Adrenal gland (tissue), 12 donors: ENCODE measurements around the gene GAGE10. TPM values are rescaled to one million over a fixed set of nuclear protein-coding genes. Genes with fewer than 3 reads are reported as not detected.
"Not testable (repeated sequence)": the region's sequence is repeated elsewhere in the genome, so short reads cannot be mapped to it uniquely, and the experiment has no call there.

Experiments
- DNase-seq, 7 donors: peaks; one replicate each; pipeline ENCODE4 v3.0.0-alpha.2; 2019 to 2020
- H3K27ac ChIP-seq, 5 donors: fragments of 200-600 bp; sonication (generic) in 4 of 5; 1 replicate in 3 of 5; 2 replicates in 2 of 5; pipeline versions ENCODE4 v1.5.1 to v1.8.0; 2016 to 2020; ENCODE audit warnings: mild to moderate bottlenecking in 1 of 5
- H3K27me3 ChIP-seq: fragments of 200-600 bp; 2 replicates; pipeline ENCODE4 v1.8.0; 2021
- H3K36me3 ChIP-seq, 2 donors: fragments of 200-600 bp; replicated peaks in 1 of 2; 1 replicate in 1 of 2; 2 replicates in 1 of 2; pipeline versions ENCODE4 v1.5.1 to v1.8.0; 2018 to 2022
- H3K4me1 ChIP-seq, 2 donors: fragments of 200-600 bp; replicated peaks in 1 of 2; 1 replicate in 1 of 2; 2 replicates in 1 of 2; pipeline versions ENCODE4 v1.5.1 to v1.8.0; 2018 to 2021
- H3K4me3 ChIP-seq, 4 donors: fragments of 200-600 bp; sonication (generic) in 3 of 4; one replicate each; pipeline ENCODE4 v1.5.1; 2016 to 2018
- H3K9me3 ChIP-seq, 3 donors: fragments of 200-600 bp; sonication (generic) in 1 of 3; replicated peaks in 1 of 3; 1 replicate in 2 of 3; 2 replicates in 1 of 3; pipeline versions ENCODE4 v1.5.1 to v1.8.0; 2016 to 2021
- POLR2A ChIP-seq, 2 donors: fragments of 450-650 bp; IDR thresholded peaks; one replicate each; pipeline ENCODE4 v1.6.1; 2017; ENCODE audit warnings: antibody characterized with exemption in 2 of 2, mild to moderate bottlenecking in 2 of 2, moderate library complexity in 1 of 2
- WGBS, 4 donors: extraction: QIAGEN DNeasy Blood & Tissue Kit in 2 of 4; methylation state at CpG; one replicate each; pipeline versions ENCODE4 v1.1.5 to v1.1.7; 2013 to 2017; 5-methylcytosine and 5-hydroxymethylcytosine counted together
- intact Hi-C, 2 donors: fragments of 100-400 bp; cut with DNase I; formaldehyde crosslinking; loops; one replicate each; pipeline versions ENCODE4 v1.14.1 to v1.15.0; 2022 to 2023
- polyA plus RNA-seq, 3 donors: library from polyadenylated mRNA; stranded (reverse); fragments of 200-250 nt in 2 of 3; fragments of 350-450 nt in 1 of 3; fragmentation: Illumina TruSeq in 1 of 3; extraction: RNeasy Lipid Tissue Mini Kit (QIAGEN cat#74804) in 1 of 3; gene quantifications; one replicate each; pipeline ENCODE4 v1.2.3, GENCODE V29; 2013 to 2014
- total RNA-seq, 9 donors: library from RNA; depleted of rRNA in 4 of 9; stranded (reverse); fragments of >200 nt in 4 of 9; fragments of 120-200 nt in 1 of 9; fragmentation: NEBNext Ultra II Directional in 1 of 9; extraction: Animal tissue kit (Norgen Biotek cat#: 25700) in 1 of 9; gene quantifications; one replicate each; pipeline versions ENCODE4 v1.1.0 to v1.2.4, GENCODE V29; 2013 to 2023
- TF ChIP-seq, protein P1 (sequence below), 6 experiments: fragments of 450-650 bp in 4 of 6; fragments of 200-600 bp in 2 of 6; sonication (generic) in 1 of 6; IDR thresholded peaks; 1 replicate in 5 of 6; 2 replicates in 1 of 6; pipeline versions ENCODE4 v1.5.1 to v1.8.0; 2016 to 2021; ENCODE audit warnings: antibody characterized with exemption in 6 of 6, mild to moderate bottlenecking in 2 of 6, moderate library complexity in 1 of 6
- donor health status: healthy with polysubstance abuse.
- donor health status: Bipolar disorder and iron deficiency.
- donor health status: DM: yes; HTN: yes; CAD: no.
- donor health status: DM: no; HTN: no; CAD: no.
- donor health status: DM: no; HTN: no; CAD: no.
- donor health status: DM: yes; HTN: yes; CAD: no.

Gene GAGE10
- total and polyA plus RNA-seq, 12 donors: 0.33 TPM; not detected in 11

DNA sequence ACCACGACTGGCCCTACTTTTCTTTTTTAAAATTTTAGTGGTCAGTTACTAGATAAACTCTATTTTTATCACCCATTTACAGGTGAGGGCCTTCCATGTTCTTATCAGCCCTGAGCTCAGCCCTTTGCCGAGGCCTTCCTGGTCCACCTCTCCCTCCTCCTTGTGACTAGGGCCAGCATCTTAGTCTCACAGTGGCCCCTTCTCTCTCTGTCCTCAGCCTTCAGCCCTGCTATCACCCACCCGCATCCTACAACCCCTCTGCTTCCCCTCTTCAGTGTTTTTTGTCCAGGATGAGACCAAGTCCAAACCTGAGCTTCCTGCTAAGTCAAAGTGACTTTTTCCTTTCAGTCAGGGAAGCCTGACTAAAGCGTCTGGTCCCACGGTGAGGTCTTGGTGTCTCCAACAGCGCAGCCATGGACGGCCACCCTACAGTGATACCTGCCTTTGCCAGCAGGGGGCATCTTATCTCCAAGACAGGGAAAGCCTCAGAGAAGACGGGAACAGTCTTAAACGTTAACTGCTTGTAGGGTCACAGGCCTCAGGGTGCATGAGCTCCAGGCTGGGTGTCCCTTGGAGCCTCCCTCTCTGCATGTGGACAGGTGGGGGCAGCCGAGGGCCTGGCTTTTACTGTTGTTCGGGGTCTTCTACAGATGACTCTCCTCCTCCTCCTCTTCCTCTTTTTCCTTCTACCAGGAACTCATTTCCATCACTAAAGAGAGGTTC is 11.7 kb upstream of the GAGE10 start:
- DNase-seq: peak; percentile 37 to 83 (median 64)
- TF ChIP-seq POLR2A (IDR thresholded peaks at IDR 0.05): no peak
- TF ChIP-seq, protein P1, sequence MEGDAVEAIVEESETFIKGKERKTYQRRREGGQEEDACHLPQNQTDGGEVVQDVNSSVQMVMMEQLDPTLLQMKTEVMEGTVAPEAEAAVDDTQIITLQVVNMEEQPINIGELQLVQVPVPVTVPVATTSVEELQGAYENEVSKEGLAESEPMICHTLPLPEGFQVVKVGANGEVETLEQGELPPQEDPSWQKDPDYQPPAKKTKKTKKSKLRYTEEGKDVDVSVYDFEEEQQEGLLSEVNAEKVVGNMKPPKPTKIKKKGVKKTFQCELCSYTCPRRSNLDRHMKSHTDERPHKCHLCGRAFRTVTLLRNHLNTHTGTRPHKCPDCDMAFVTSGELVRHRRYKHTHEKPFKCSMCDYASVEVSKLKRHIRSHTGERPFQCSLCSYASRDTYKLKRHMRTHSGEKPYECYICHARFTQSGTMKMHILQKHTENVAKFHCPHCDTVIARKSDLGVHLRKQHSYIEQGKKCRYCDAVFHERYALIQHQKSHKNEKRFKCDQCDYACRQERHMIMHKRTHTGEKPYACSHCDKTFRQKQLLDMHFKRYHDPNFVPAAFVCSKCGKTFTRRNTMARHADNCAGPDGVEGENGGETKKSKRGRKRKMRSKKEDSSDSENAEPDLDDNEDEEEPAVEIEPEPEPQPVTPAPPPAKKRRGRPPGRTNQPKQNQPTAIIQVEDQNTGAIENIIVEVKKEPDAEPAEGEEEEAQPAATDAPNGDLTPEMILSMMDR (IDR thresholded peaks at IDR 0.05): peak; percentile 34 to 68 (median 59)
- intact Hi-C loops: no loop called here
- WGBS, 4 donors: 18 to 42% (median 29%) methylated on average over 9 to 11 of the region's 11 CpGs
- Histone ChIP-seq H3K9me3 (no peaks in the 10 kb centered on the region), H3K27ac (no peak overlapping the region), H3K27me3 (peaks cover 9% of the 10 kb centered on the region), H3K4me3 (no peak overlapping the region), H3K4me1 (no peaks in the 10 kb centered on the region), H3K36me3 (no peaks in the 10 kb centered on the region)

DNA sequence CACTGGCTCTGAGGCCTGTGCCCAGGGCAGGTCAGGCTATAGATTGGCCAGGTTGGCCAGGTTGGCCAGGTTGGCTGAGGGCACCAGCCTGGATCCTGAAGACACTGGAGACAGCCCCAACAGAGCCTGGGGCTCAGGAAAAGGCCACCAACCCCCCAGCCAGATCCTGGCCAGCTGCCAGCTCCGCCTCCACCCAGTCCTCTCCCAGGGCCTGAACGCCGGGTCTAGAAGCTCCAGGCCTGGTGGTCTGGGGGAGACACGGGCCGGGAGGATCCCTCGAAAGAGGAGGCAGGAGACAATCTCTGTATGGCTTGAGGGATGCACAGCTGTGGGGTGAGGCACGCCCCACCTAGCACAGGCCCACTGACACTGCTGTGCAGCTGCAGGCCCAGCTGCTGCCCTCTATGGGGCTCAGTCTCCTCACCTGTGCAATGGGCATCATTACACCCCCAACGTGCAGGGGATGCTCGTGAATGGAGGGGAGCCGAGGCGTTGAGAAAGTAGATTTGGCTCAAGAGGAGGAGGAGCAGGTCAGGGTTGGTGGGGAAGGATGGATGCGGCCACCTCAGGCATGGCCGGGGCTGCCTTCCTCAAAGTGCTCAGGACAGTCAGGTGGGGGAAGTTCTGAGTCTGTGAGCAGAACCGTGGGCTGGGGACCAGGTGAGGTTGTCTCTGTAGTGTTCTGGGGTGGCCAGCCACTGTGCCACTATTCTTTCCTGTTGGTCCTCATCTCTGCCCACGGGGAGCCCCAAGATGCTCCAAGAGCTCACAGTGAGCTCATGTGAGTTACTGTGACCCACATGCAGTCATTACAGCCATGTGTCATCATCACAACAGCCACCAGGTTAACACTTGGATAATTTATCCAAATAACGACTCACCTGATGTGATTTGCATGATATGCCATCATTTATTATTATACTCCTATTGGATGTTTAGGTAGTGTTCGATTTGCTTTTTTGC is 10.8 kb upstream of the GAGE10 start:
- no peak for TF ChIP-seq POLR2A (IDR thresholded peaks at IDR 0.05)
- TF ChIP-seq, protein P1 (IDR thresholded peaks at IDR 0.05): no peak
- Histone ChIP-seq H3K9me3 (no peaks in the 10 kb centered on the region), H3K27ac (no peak overlapping the region), H3K4me1 (no peaks in the 10 kb centered on the region), H3K27me3 (peaks cover 9% of the 10 kb centered on the region), H3K4me3 (no peak overlapping the region), H3K36me3 (no peaks in the 10 kb centered on the region)
- no peak for DNase-seq
- 68 to 77% (median 74%) methylated on average over 8 to 17 of the region's 17 CpGs for WGBS, 4 donors
- intact Hi-C loops: no loop called here

DNA sequence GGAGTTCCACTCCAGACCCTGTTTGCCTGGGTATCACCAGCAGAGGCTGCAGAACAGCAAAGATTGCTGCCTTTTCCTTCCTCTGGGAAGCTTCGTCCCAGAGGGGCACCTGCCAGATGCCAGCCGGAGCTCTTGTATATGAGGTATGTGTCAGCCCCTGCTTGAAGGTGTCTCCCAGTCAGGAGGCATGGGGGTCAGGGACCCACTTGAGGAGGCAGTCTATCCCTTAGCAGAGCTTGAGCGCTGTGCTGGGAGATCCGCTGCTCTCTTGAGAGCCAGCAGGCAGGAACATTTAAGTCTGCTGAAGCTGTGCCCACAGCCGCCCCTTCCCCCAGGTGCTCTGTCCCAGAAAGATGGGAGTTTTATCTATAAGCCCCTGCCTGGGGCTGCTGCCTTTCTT is 4.2 kb upstream of the GAGE10 start:
- DNase-seq, intact Hi-C loops, H3K27ac ChIP-seq, H3K27me3 ChIP-seq, H3K4me1 ChIP-seq, H3K9me3 ChIP-seq, H3K36me3 ChIP-seq, H3K4me3 ChIP-seq: not testable (repeated sequence)
- 82 to 92% (median 90%) methylated on average over 2 to 5 of the region's 5 CpGs; no CpG with 5 or more reads in 1 of the 4 donors for WGBS, 4 donors

DNA sequence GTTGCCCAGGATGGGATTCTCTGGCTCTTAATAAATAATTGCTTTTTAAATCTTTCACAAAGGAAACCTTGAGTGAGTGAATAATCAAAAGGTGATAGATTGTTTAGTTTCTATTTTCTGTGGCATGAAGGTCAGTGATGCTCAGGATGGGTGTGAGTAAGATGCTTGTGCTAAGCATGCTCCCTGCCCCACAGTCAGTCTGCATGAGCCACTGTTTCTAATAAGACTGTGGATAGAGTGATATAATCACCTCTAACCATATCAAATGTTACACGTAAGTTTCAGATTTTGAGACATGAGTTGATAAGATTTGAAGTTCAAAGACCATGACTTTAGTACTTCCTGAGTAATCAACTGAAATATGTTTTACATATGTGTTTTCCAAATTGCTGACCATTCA is 2.7 kb upstream of the GAGE10 start:
- DNase-seq: no peak
- Histone ChIP-seq H3K27me3 (peaks cover 3% of the 10 kb centered on the region), H3K4me1 (no peaks in the 10 kb centered on the region), H3K27ac (no peak overlapping the region), H3K4me3 (no peak overlapping the region), H3K9me3 (no peaks in the 10 kb centered on the region), H3K36me3 (no peaks in the 10 kb centered on the region)
- intact Hi-C loops: no loop called here
- TF ChIP-seq POLR2A (IDR thresholded peaks at IDR 0.05): no peak
- TF ChIP-seq, protein P1 (IDR thresholded peaks at IDR 0.05): no peak
- WGBS, 4 donors: 74 to 91% (median 79%) methylated on average over 1 of the region's 1 CpG

DNA sequence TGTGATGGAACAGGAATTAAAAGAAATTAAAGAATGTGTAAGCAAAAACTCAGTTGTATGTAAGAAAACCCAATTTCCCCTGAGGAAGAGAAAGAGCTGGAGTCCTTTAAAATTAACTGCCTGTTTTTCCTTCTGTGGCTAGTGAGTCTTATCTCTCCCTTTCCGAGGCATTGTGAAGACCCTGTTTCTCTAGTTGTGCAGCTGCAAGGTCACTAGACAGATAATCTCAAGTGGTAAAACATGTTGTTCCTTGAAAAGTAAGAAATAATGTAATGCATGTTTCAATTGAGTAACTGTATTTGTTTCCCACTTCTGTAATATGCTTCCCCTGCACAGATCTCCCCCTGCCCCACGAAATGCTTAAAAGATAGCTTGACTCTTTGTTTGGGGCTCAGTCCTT is 4.3 kb downstream of the GAGE10 start:
- H3K36me3 ChIP-seq, DNase-seq, H3K9me3 ChIP-seq, H3K4me3 ChIP-seq, H3K4me1 ChIP-seq, H3K27me3 ChIP-seq, H3K27ac ChIP-seq, intact Hi-C loops: not testable (repeated sequence)
- WGBS, 4 donors: 32 to 53% (median 44%) methylated on average over 2 of the region's 2 CpGs
